Peyer's patch (tissue), 4 donors: ENCODE measurements around the gene NELL1.

Experiments used
- CTCF ChIP-seq, 6 experiments: fragments of 450-650 bp in 4 of 6; fragments of 200-600 bp in 2 of 6; sonication (generic) in 1 of 6; IDR thresholded peaks; one replicate each; pipeline ENCODE4 v1.5.1; 2017 to 2019; ENCODE audit warnings: antibody characterized with exemption in 6 of 6, mild to moderate bottlenecking in 3 of 6, moderate library complexity in 1 of 6
- POLR2A ChIP-seq, 2 donors: fragments of 450-650 bp; IDR thresholded peaks; one replicate each; pipeline ENCODE4 v1.5.1; 2017; ENCODE audit warnings: antibody characterized with exemption in 2 of 2, mild to moderate bottlenecking in 2 of 2, moderate library complexity in 2 of 2

- no peak for TF ChIP-seq CTCF (IDR thresholded peaks at IDR 0.05)
- no peak for TF ChIP-seq POLR2A (IDR thresholded peaks at IDR 0.05)
These were observed 864.9 kb downstream of the NELL1 start for GRCh38 chr11:21534288-21534687.
